HEK293 (cell line): ENCODE results near the gene ANKRD33.

Source experiments
- CTCF ChIA-PET: fragments of 350-600 bp; formaldehyde crosslinking; extraction: SDS; loops from one replicate; lab custom pipeline; 2021; ENCODE audit warnings: antibody characterized with exemption; lab: Yijun Ruan, JAX
- POLR2A ChIA-PET: fragments of 300-600 bp; formaldehyde crosslinking; extraction: SDS; loops from one replicate; lab custom pipeline; 2020; ENCODE audit warnings: antibody characterized with exemption, inconsistent platforms; lab: Yijun Ruan, JAX
- H3K27ac ChIP-seq: fragments of 200-500 bp; sonication (Bioruptor generic); 2 replicates; pipeline ENCODE4 v1.5.1; 2014; ENCODE audit warnings: low read depth, low read length, control low read depth, inconsistent platforms; ENCODE audit errors: extremely low read depth
- H3K36me3 ChIP-seq, 2 experiments: fragments of 200-500 bp in 1 of 2; sonication (Bioruptor generic) in 1 of 2; 1 replicate in 1 of 2; 2 replicates in 1 of 2; pipeline ENCODE4 v1.5.1; 2014 to 2017; ENCODE audit warnings: inconsistent platforms in 2 of 2, low read length in 2 of 2; ENCODE audit not compliant: control insufficient read depth in 2 of 2, insufficient read depth in 1 of 2
- H3K4me1 ChIP-seq: fragments of 200-500 bp; sonication (Bioruptor generic); 2 replicates; pipeline ENCODE4 v1.5.1; 2014; ENCODE audit warnings: mild to moderate bottlenecking, low read length, inconsistent platforms; ENCODE audit not compliant: control insufficient read depth, insufficient read depth
- H3K4me3 ChIP-seq: 2 replicates; pipeline ENCODE4 v1.5.1; 2011; ENCODE audit warnings: low read depth, mild to moderate bottlenecking, control low read depth, low read length, moderate library complexity
- H3K9me3 ChIP-seq: fragments of 200-500 bp; sonication (Bioruptor generic); 2 replicates; pipeline ENCODE4 v1.5.1; 2014; ENCODE audit warnings: low read depth, low read length, inconsistent platforms; ENCODE audit not compliant: control insufficient read depth, insufficient read depth
- PRDM10 ChIP-seq: fragments of 450-650 bp; formaldehyde crosslinking; IDR thresholded peaks from 2 replicates; pipeline ENCODE4 v1.5.1; 2016; ENCODE audit warnings: missing biosample characterization, missing genetic modification characterization
- TSHZ1 ChIP-seq: fragments of 450-650 bp; formaldehyde crosslinking; IDR thresholded peaks from 2 replicates; pipeline ENCODE4 v1.5.1; 2016; ENCODE audit warnings: missing biosample characterization, missing genetic modification characterization, borderline replicate concordance
- ZFHX2 ChIP-seq: fragments of 450-650 bp; formaldehyde crosslinking; conservative IDR thresholded peaks from 2 replicates; pipeline ENCODE4 v1.5.1; 2016; ENCODE audit warnings: missing biosample characterization, missing genetic modification characterization
- ZNF112 ChIP-seq: fragments of 450-650 bp; formaldehyde crosslinking; IDR thresholded peaks from 2 replicates; pipeline ENCODE4 v1.5.0; 2017; ENCODE audit warnings: missing biosample characterization, missing genetic modification characterization
- ZNF148 ChIP-seq: fragments of 450-650 bp; formaldehyde crosslinking; IDR thresholded peaks from 2 replicates; pipeline ENCODE4 v1.5.0; 2017; ENCODE audit warnings: missing biosample characterization, missing genetic modification characterization, borderline replicate concordance
- ZNF175 ChIP-seq: fragments of 450-650 bp; formaldehyde crosslinking; IDR thresholded peaks from 2 replicates; pipeline ENCODE4 v1.5.1; 2016; ENCODE audit warnings: missing biosample characterization, missing genetic modification characterization
- ZNF280C ChIP-seq: fragments of 450-650 bp; formaldehyde crosslinking; IDR thresholded peaks from 2 replicates; pipeline ENCODE4 v1.5.1; 2016; ENCODE audit warnings: missing biosample characterization, missing genetic modification characterization
- ZNF341 ChIP-seq: fragments of 450-650 bp; formaldehyde crosslinking; IDR thresholded peaks from 2 replicates; pipeline ENCODE4; 2016; ENCODE audit warnings: low read depth, missing biosample characterization, missing genetic modification characterization
- ZNF654 ChIP-seq: fragments of 450-650 bp; formaldehyde crosslinking; IDR thresholded peaks from 2 replicates; pipeline ENCODE4 v1.5.1; 2016; ENCODE audit warnings: low read depth, missing biosample characterization, missing genetic modification characterization
- ZNF660 ChIP-seq: fragments of 450-650 bp; IDR thresholded peaks from 2 replicates; pipeline ENCODE4 v1.5.1; 2018; ENCODE audit warnings: missing biosample characterization, mild to moderate bottlenecking, missing genetic modification characterization

ANKRD33 gene

GRCh38 chr12:51926064-51926632, 38.2 kb downstream of the ANKRD33 start:
- CTCF ChIA-PET: interaction anchor here (0.6 to 2.2 kb wide), 13 partner anchors 8 to 405 kb away, joined by 3 to 8 read pairs (median 4); no protein-coding TSS in a partner anchor
- peak; percentile 46; the same call in 1 of the 2 replicates for TF ChIP-seq ZFHX2 (tag by site-specific recombination)
- TF ChIP-seq PRDM10 (tag by site-specific recombination): no peak
- TF ChIP-seq ZNF148 (tag by site-specific recombination): no peak
- TF ChIP-seq, all 188 proteins: peak for 1

GRCh38 chr12:51926718-51927117, 38.8 kb downstream of the ANKRD33 start:
- POLR2A ChIA-PET: interaction anchor here (0.6 kb wide), 1 partner anchor 367 kb away, joined by 8 read pairs; no protein-coding TSS in a partner anchor
- TF ChIP-seq ZNF654 (tag by site-specific recombination) (peak; percentile 27; the same call in 1 of the 2 replicates), ZNF280C (tag by site-specific recombination) (no peak)

More at GRCh38 chr12:51926064-51926632, 38.2 kb downstream of the ANKRD33 start:
- POLR2A ChIA-PET: interaction anchor here (0.6 kb wide), 1 partner anchor 368 kb away, joined by 8 read pairs; no protein-coding TSS in a partner anchor
- Histone ChIP-seq H3K4me1 (peaks cover 4% of the 10 kb centered on the region; the same call in 1 of the 2 replicates), H3K27ac (no peak overlapping the region), H3K4me3 (no peak overlapping the region), H3K9me3 (no peaks in the 10 kb centered on the region), H3K36me3 (no peaks in the 10 kb centered on the region)

GRCh38 chr12:51932218-51933076, 44.5 kb downstream of the ANKRD33 start:
- H3K27ac ChIP-seq: no peak overlapping the region
- H3K36me3 ChIP-seq: no peaks in the 10 kb centered on the region
- H3K4me3 ChIP-seq: no peak overlapping the region
- H3K4me1 ChIP-seq: no peaks in the 10 kb centered on the region
- ChIA-PET CTCF (interaction anchor here (1.5 kb wide), 1 partner anchor 19 kb away, joined by 3 read pairs; no protein-coding TSS in a partner anchor), POLR2A (no interaction called here)
- no peaks in the 10 kb centered on the region for H3K9me3 ChIP-seq
- no peak for TF ChIP-seq ZNF341 (tag by site-specific recombination)
- no peak for TF ChIP-seq ZNF660 (tag by site-specific recombination)
- no peak for TF ChIP-seq TSHZ1 (tag by site-specific recombination)
- no peak for TF ChIP-seq ZNF175 (tag by site-specific recombination)
- no peak for TF ChIP-seq ZNF112 (tag by site-specific recombination)

More at GRCh38 chr12:51926718-51927117, 38.8 kb downstream of the ANKRD33 start:
- CTCF ChIA-PET: interaction anchor here (0.6 to 2.2 kb wide), 14 partner anchors 9 to 406 kb away, joined by 3 to 8 read pairs (median 4); no protein-coding TSS in a partner anchor
- Histone ChIP-seq H3K9me3 (no peaks in the 10 kb centered on the region), H3K36me3 (no peaks in the 10 kb centered on the region), H3K4me3 (no peak overlapping the region), H3K4me1 (peaks cover 4% of the 10 kb centered on the region; the same call in 1 of the 2 replicates), H3K27ac (no peak overlapping the region)
